Ishikawa (cell line): ENCODE measurements around the gene IGSF3.

Experiments used
- CREB1 ChIP-seq: IDR thresholded peaks from 2 replicates; pipeline ENCODE4 v1.6.1; 2012; ENCODE audit warnings: low read depth
- EGR1 ChIP-seq: IDR thresholded peaks from 2 replicates; pipeline ENCODE4 v1.6.1; 2012
- EP300 ChIP-seq: IDR thresholded peaks from 2 replicates; pipeline ENCODE4 v1.6.1; 2012; ENCODE audit warnings: borderline replicate concordance
- FOXM1 ChIP-seq: IDR thresholded peaks from 2 replicates; pipeline ENCODE4 v1.6.1; 2012; ENCODE audit warnings: low read depth, borderline replicate concordance
- NFIC ChIP-seq: IDR thresholded peaks from 2 replicates; pipeline ENCODE4 v1.6.1; 2012
- RAD21 ChIP-seq: IDR thresholded peaks from 2 replicates; pipeline ENCODE4 v1.6.1; 2012; ENCODE audit warnings: low read depth
- TAF1 ChIP-seq: IDR thresholded peaks from 2 replicates; pipeline ENCODE4 v1.6.1; 2012; ENCODE audit warnings: low read depth, mild to moderate bottlenecking
- TCF12 ChIP-seq: IDR thresholded peaks from 2 replicates; pipeline ENCODE4 v1.6.1; 2012; ENCODE audit warnings: low read depth
- TEAD4 ChIP-seq: IDR thresholded peaks from 2 replicates; pipeline ENCODE4 v1.6.1; 2012
- YY1 ChIP-seq: IDR thresholded peaks from 2 replicates; pipeline ENCODE4 v1.6.1; 2012; ENCODE audit warnings: low read depth
- ZBTB7A ChIP-seq: IDR thresholded peaks from 2 replicates; pipeline ENCODE4 v1.6.1; 2012; ENCODE audit warnings: low read depth
- TF ChIP-seq, protein P1 (sequence below): IDR thresholded peaks from 2 replicates; pipeline ENCODE4 v1.6.1; 2012; ENCODE audit warnings: low read depth, mild to moderate bottlenecking
- TF ChIP-seq, protein P2 (sequence below): IDR thresholded peaks from 2 replicates; pipeline ENCODE4 v1.6.1; 2012

DNA sequence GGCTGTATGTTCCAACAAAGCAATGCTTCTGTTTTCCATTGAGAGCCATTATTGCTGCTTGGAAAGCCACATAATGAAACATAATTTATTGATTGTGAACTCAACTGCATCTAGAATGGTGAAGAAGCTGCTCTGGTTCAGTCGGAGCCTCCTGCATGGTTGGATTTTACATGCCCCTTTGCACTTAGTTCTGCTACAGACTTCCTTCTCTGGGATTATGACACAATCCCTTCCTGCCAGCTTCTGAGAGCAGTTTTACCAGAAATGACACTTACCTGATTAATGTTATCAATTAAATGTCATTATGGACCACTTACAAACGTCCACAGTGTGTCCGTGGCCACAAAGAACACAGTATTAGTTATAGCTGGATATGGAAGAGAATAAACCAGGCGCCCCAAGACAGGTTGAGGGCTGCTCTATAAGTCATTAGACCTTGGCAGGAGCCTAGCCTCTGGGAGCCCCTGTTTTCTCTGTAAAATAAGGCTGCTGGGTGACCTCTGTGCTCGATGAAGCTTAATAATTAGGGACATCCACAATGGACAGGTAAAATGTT, 89.7 kb downstream of the IGSF3 start:
- TF ChIP-seq, protein P1, sequence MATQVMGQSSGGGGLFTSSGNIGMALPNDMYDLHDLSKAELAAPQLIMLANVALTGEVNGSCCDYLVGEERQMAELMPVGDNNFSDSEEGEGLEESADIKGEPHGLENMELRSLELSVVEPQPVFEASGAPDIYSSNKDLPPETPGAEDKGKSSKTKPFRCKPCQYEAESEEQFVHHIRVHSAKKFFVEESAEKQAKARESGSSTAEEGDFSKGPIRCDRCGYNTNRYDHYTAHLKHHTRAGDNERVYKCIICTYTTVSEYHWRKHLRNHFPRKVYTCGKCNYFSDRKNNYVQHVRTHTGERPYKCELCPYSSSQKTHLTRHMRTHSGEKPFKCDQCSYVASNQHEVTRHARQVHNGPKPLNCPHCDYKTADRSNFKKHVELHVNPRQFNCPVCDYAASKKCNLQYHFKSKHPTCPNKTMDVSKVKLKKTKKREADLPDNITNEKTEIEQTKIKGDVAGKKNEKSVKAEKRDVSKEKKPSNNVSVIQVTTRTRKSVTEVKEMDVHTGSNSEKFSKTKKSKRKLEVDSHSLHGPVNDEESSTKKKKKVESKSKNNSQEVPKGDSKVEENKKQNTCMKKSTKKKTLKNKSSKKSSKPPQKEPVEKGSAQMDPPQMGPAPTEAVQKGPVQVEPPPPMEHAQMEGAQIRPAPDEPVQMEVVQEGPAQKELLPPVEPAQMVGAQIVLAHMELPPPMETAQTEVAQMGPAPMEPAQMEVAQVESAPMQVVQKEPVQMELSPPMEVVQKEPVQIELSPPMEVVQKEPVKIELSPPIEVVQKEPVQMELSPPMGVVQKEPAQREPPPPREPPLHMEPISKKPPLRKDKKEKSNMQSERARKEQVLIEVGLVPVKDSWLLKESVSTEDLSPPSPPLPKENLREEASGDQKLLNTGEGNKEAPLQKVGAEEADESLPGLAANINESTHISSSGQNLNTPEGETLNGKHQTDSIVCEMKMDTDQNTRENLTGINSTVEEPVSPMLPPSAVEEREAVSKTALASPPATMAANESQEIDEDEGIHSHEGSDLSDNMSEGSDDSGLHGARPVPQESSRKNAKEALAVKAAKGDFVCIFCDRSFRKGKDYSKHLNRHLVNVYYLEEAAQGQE, result no peak
- TF ChIP-seq EP300 (no peak), TAF1 (no peak), TCF12 (no peak), TEAD4 (no peak), CREB1 (no peak), FOXM1 (no peak), RAD21 (no peak), NFIC (no peak), ZBTB7A (no peak), YY1 (no peak), EGR1 (no peak)
- TF ChIP-seq, protein P2, sequence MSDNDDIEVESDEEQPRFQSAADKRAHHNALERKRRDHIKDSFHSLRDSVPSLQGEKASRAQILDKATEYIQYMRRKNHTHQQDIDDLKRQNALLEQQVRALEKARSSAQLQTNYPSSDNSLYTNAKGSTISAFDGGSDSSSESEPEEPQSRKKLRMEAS, result no peak
